Posterior cingulate gyrus (tissue), 11 donors: Measurements from ENCODE around the gene ZNF791.
"Not testable (repeated sequence)": the region's sequence is repeated elsewhere in the genome, so short reads cannot be mapped to it uniquely, and the experiment has no call there.

Experiments
- DNase-seq, 10 donors: peaks; one replicate each; pipeline versions ENCODE4 v3.0.0 to v3.0.0-alpha.2; 2020 to 2021; ENCODE audit warnings: mixed read lengths in 3 of 10
- intact Hi-C: fragments of 100-400 bp; cut with DNase I; formaldehyde crosslinking; loops from one replicate; pipeline ENCODE4 v1.15.1; 2023

The ZNF791 gene

GRCh38 chr19:12610540-12611360 lies at the start of gene ZNF791, which contains the start of gene ZNF490:
TSS of gene ZNF791 (plus strand) at chr19:12610920. CDS start at chr19:12611080, 160 bp downstream.
TSS of gene ZNF490 (minus strand) at chr19:12610813. CDS start at chr19:12610680, 133 bp downstream.
- intact Hi-C loops = no loop called here
- peak; percentile 96 to 100 (median 99) for DNase-seq

- DNase-seq = peak; percentile 77 to 99 (median 93)
- intact Hi-C loops = loop anchor here (1.0 kb wide), 1 partner anchor 108 kb away; no protein-coding TSS in a partner anchor
Measured at GRCh38 chr19:12564016-12564664, 46.6 kb upstream of the ZNF791 start.

GRCh38 chr19:12566380-12566779 lies 44.3 kb upstream of the ZNF791 start:
- intact Hi-C loops, DNase-seq: not testable (repeated sequence)

GRCh38 chr19:12567951-12568350 lies 42.8 kb upstream of the ZNF791 start:
- no peak for DNase-seq
- intact Hi-C loops = no loop called here

GRCh38 chr19:12574036-12574435 lies 36.7 kb upstream of the ZNF791 start:
- intact Hi-C loops = no loop called here
- DNase-seq = peak in 1 of 10 donors; percentile 77

- peak in 1 of 10 donors; percentile 70 for DNase-seq
- intact Hi-C loops = no loop called here
Measured at GRCh38 chr19:12578641-12579040, 32.1 kb upstream of the ZNF791 start.

- DNase-seq = no peak
- intact Hi-C loops = no loop called here
Measured at GRCh38 chr19:12580180-12580694, 30.5 kb upstream of the ZNF791 start.

- no peak for DNase-seq
- intact Hi-C loops = no loop called here
Measured at GRCh38 chr19:12581100-12581499, 29.6 kb upstream of the ZNF791 start.

GRCh38 chr19:12596485-12596884 lies 14.2 kb upstream of the ZNF791 start:
- intact Hi-C loops = no loop called here
- DNase-seq = no peak

GRCh38 chr19:12596927-12597548 lies 13.7 kb upstream of the ZNF791 start:
- intact Hi-C loops = no loop called here
- DNase-seq = peak in 2 of 10 donors; percentile 10

- DNase-seq = no peak
- intact Hi-C loops = no loop called here
Measured at GRCh38 chr19:12597594-12597993, 13.1 kb upstream of the ZNF791 start.

- intact Hi-C loops = no loop called here
- DNase-seq = no peak
Measured at GRCh38 chr19:12603714-12604113, 7.0 kb upstream of the ZNF791 start.

GRCh38 chr19:12606796-12607195 lies 3.9 kb upstream of the ZNF791 start:
- no peak for DNase-seq
- intact Hi-C loops = no loop called here

- intact Hi-C loops = no loop called here
- no peak for DNase-seq
Measured at GRCh38 chr19:12607631-12608030, 3.1 kb upstream of the ZNF791 start.

GRCh38 chr19:12611361-12611699 lies 610 bp downstream of the ZNF791 start:
- DNase-seq = peak; percentile 37 to 93 (median 69)
- intact Hi-C loops = no loop called here

- intact Hi-C loops = no loop called here
Measured at GRCh38 chr19:12617646-12618045, 6.9 kb downstream of the ZNF791 start.

GRCh38 chr19:12621253-12622024 lies 10.7 kb downstream of the ZNF791 start:
- intact Hi-C loops, DNase-seq: not testable (repeated sequence)

More at GRCh38 chr19:12617646-12618045, 6.9 kb downstream of the ZNF791 start:
- DNase-seq = no peak

- DNase-seq = no peak
- intact Hi-C loops = no loop called here
Measured at GRCh38 chr19:12623361-12624031, 12.8 kb downstream of the ZNF791 start.

- DNase-seq = no peak
- intact Hi-C loops = no loop called here
Measured at GRCh38 chr19:12626958-12627357, 16.2 kb downstream of the ZNF791 start.
